NB4 (cell line): Measurements from ENCODE around the gene IL18BP.
A peak's percentile ranks its signal among the peaks of the same experiment; 100 is the strongest.

ENCODE experiments used
- DNase-seq: peaks from one replicate; pipeline ENCODE4 v3.0.0; 2010; ENCODE audit warnings: low read depth
- H3K4me3 ChIP-seq: one replicate; pipeline ENCODE4 v1.5.1; 2011; ENCODE audit warnings: mild to moderate bottlenecking, low read depth, low read length, moderate library complexity
- CTCF ChIP-seq: IDR thresholded peaks from one replicate; pipeline ENCODE4 v1.5.1; 2012; ENCODE audit warnings: low read depth, low read length
- MAX ChIP-seq: IDR thresholded peaks from 2 replicates; pipeline ENCODE4 v1.6.1; 2011; ENCODE audit warnings: low read depth, low read length
- MYC ChIP-seq: IDR thresholded peaks from 2 replicates; pipeline ENCODE4 v1.6.1; 2011; ENCODE audit warnings: low read depth, low read length
- POLR2A ChIP-seq: IDR thresholded peaks from 2 replicates; pipeline ENCODE4 v1.6.1; 2011; ENCODE audit warnings: mild to moderate bottlenecking; ENCODE audit not compliant: insufficient read length; ENCODE audit errors: extremely low read depth

IL18BP gene

GRCh38 chr11:71996517-71996916, 2.2 kb upstream of the IL18BP start:
- H3K4me3 ChIP-seq, result no peak overlapping the region
- TF ChIP-seq POLR2A, result no peak
- no peak for TF ChIP-seq MYC
- no peak for TF ChIP-seq MAX
- TF ChIP-seq CTCF, result no peak
- DNase-seq, result no peak

GRCh38 chr11:71996946-71997345, 1.8 kb upstream of the IL18BP start:
- DNase-seq, result peak; percentile 35
- no peak for TF ChIP-seq MYC
- no peak for TF ChIP-seq POLR2A
- no peak for TF ChIP-seq CTCF
- TF ChIP-seq MAX, result no peak
- H3K4me3 ChIP-seq, result no peak overlapping the region

- DNase-seq, result no peak
- TF ChIP-seq MYC (no peak), MAX (no peak), CTCF (no peak), POLR2A (no peak)
- no peak overlapping the region for H3K4me3 ChIP-seq
These were observed 1.1 kb upstream of the IL18BP start for GRCh38 chr11:71997594-71997993.

- TF ChIP-seq CTCF (no peak), POLR2A (no peak), MYC (no peak), MAX (no peak)
- DNase-seq, result no peak
These were observed 648 bp upstream of the IL18BP start for GRCh38 chr11:71998061-71998460.

GRCh38 chr11:71999362-71999761, 653 bp downstream of the IL18BP start:
- TF ChIP-seq MYC (no peak), MAX (no peak), CTCF (no peak), POLR2A (no peak)
- H3K4me3 ChIP-seq, result no peak overlapping the region
- no peak for DNase-seq

More at GRCh38 chr11:71998061-71998460, 648 bp upstream of the IL18BP start:
- no peak overlapping the region for H3K4me3 ChIP-seq

- no peak for DNase-seq
- TF ChIP-seq POLR2A (no peak), CTCF (no peak), MAX (no peak), MYC (no peak)
- H3K4me3 ChIP-seq, result no peak overlapping the region
These were observed 1.1 kb downstream of the IL18BP start for GRCh38 chr11:71999798-72000197.
